ENCODE data around the gene ZNHIT2. TPM values are rescaled to one million over a fixed set of nuclear protein-coding genes. Genes with fewer than 3 reads are reported as not detected.

The ZNHIT2 gene
- total and polyA plus RNA-seq, 2 of the 13 experiments (the other 11 are each of a cell fraction or from before 2014, with no cell fraction given) = 1.1 to 6.5 TPM

GRCh38 chr11:65134952-65135632 lies 17.6 kb upstream of the ZNHIT2 start (continued):
- TF ChIP-seq GMEB2 (CRISPR knock-in tag; IDR thresholded peaks at IDR 0.05; ENCODE audit: low read depth) = no peak; the same call in 1 of the 2 replicates
- TF ChIP-seq PCBP1 (IDR thresholded peaks at IDR 0.05; ENCODE audit: borderline replicate concordance, low read depth, low read length) = no peak
- TF ChIP-seq ZNF879 (CRISPR knock-in tag; IDR thresholded peaks at IDR 0.05) = no peak
- TF ChIP-seq ZNF160 (CRISPR knock-in tag; IDR thresholded peaks at IDR 0.05) = no peak
- no peak for TF ChIP-seq KDM6A (CRISPR knock-in tag; IDR thresholded peaks at IDR 0.05; ENCODE audit: low read depth)
- TF ChIP-seq RXRB (CRISPR knock-in tag; IDR thresholded peaks at IDR 0.05; ENCODE audit: borderline replicate concordance) = no peak
- TF ChIP-seq ZNF570 (CRISPR knock-in tag; IDR thresholded peaks at IDR 0.05; ENCODE audit: borderline replicate concordance) = no peak
- TF ChIP-seq SRSF9 (IDR thresholded peaks at IDR 0.05; ENCODE audit: borderline replicate concordance, insufficient read depth, low read depth, low read length, poor library complexity, severe bottlenecking) = no peak
- no peak for TF ChIP-seq TRIM22 (IDR thresholded peaks at IDR 0.05)
- peak; percentile 92 for TF ChIP-seq NFYB (CRISPR knock-in tag; IDR thresholded peaks at IDR 0.05)
- no peak for TF ChIP-seq ZFAT (CRISPR knock-in tag; conservative IDR thresholded peaks at IDR 0.05)
- TF ChIP-seq ZNF333 (CRISPR knock-in tag; IDR thresholded peaks at IDR 0.05; ENCODE audit: borderline replicate concordance) = no peak
- no peak for TF ChIP-seq FUBP1 (CRISPR knock-in tag; IDR thresholded peaks at IDR 0.05; ENCODE audit: borderline replicate concordance)
- no peak; the same call in 1 of the 2 replicates for TF ChIP-seq BRCA1 (CRISPR knock-in tag; IDR thresholded peaks at IDR 0.05)
- TF ChIP-seq HOMEZ (CRISPR knock-in tag; IDR thresholded peaks at IDR 0.05; ENCODE audit: low read depth) = 0 out of 2 replicates have a peak, but pooled peaks have one; percentile 25
- TF ChIP-seq TBX3 (IDR thresholded peaks at IDR 0.05; ENCODE audit: borderline replicate concordance) = no peak
- no peak for TF ChIP-seq MZF1 (CRISPR knock-in tag; IDR thresholded peaks at IDR 0.05; ENCODE audit: borderline replicate concordance)
- TF ChIP-seq CREB1 (IDR thresholded peaks at IDR 0.05) = peak; percentile 31; the same call in 1 of the 2 replicates
- TF ChIP-seq CREB1 (CRISPR knock-in tag; IDR thresholded peaks at IDR 0.05) = no peak; the same call in 1 of the 2 replicates
- TF ChIP-seq ETV5 (CRISPR knock-in tag; IDR thresholded peaks at IDR 0.05; ENCODE audit: borderline replicate concordance) = peak; percentile 63
- no peak for TF ChIP-seq HMGXB4 (CRISPR knock-in tag; IDR thresholded peaks at IDR 0.05; ENCODE audit: borderline replicate concordance in 1 of 2, low read depth in 1 of 2)
- no peak for TF ChIP-seq PHF5A (CRISPR knock-in tag; IDR thresholded peaks at IDR 0.05; ENCODE audit: low read depth, unreplicated experiment)
